Mesodermal cell (in vitro differentiated cells): ENCODE measurements around the gene GFRA4. TPM values are rescaled to one million over a fixed set of nuclear protein-coding genes. Genes with fewer than 3 reads are reported as not detected.

ENCODE experiments used
- H3K27ac ChIP-seq: 2 replicates; pipeline ENCODE4 v1.7.0; 2013; ENCODE audit warnings: mild to moderate bottlenecking, low read depth, low read length, moderate library complexity; ENCODE audit not compliant: severe bottlenecking
- H3K36me3 ChIP-seq: 2 replicates; pipeline ENCODE4 v1.7.1; 2013; ENCODE audit warnings: mild to moderate bottlenecking, low read length, moderate library complexity; ENCODE audit not compliant: control insufficient read depth, insufficient read depth
- H3K4me1 ChIP-seq: one replicate; pipeline ENCODE4 v1.7.1; 2013; ENCODE audit warnings: mild to moderate bottlenecking, low read length; ENCODE audit not compliant: insufficient read depth, control insufficient read depth, poor library complexity, severe bottlenecking
- H3K4me3 ChIP-seq: 2 replicates; pipeline ENCODE4 v1.7.0; 2013; ENCODE audit warnings: low read length, control low read depth, mild to moderate bottlenecking; ENCODE audit not compliant: insufficient read depth, poor library complexity, severe bottlenecking; ENCODE audit errors: extremely low read depth
- H3K9me3 ChIP-seq: 2 replicates; pipeline ENCODE4 v1.7.1; 2013; ENCODE audit warnings: mild to moderate bottlenecking, low read length, moderate library complexity; ENCODE audit not compliant: control insufficient read depth
- WGBS, 2 experiments: methylation state at CpG; one replicate each; pipeline ENCODE4 v1.1.5; 2013; ENCODE audit warnings: missing lambda C conversion rate in 2 of 2; ENCODE audit not compliant: insufficient coverage in 2 of 2; 5-methylcytosine and 5-hydroxymethylcytosine counted together
- polyA plus RNA-seq, 2 experiments: library from polyadenylated mRNA; stranded (reverse); fragments of 50-300 nt; gene quantifications; one replicate each; pipeline ENCODE4 v1.2.3, GENCODE V29; 2013

The GFRA4 gene, protein sequence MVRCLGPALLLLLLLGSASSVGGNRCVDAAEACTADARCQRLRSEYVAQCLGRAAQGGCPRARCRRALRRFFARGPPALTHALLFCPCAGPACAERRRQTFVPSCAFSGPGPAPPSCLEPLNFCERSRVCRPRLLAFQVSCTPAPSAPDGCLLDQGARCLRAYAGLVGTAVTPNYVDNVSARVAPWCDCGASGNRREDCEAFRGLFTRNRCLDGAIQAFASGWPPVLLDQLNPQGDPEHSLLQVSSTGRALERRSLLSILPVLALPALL
- polyA plus RNA-seq (2013, experiment 1 of 2), result not detected
- polyA plus RNA-seq (2013, experiment 2 of 2), result not detected

- H3K4me3 ChIP-seq, result no peak within 1 kb of the TSS
- no peaks in the 10 kb centered on the region for H3K9me3 ChIP-seq
- 73 to 82% methylated on average over 13 to 17 of the region's 19 CpGs for WGBS, 2 experiments
- no peak within 1 kb of the TSS for H3K27ac ChIP-seq
- no peaks in the 10 kb centered on the region for H3K4me1 ChIP-seq
- no peaks in the 10 kb centered on the region for H3K36me3 ChIP-seq
Measured at GRCh38 chr20:3663031-3663701, at the start of gene GFRA4. Gene GFRA4, minus strand, starts transcription at chr20:3663399. Its CDS starts 0 bp downstream, at chr20:3663399.

- no peak within 1 kb of the TSS for H3K4me3 ChIP-seq
- H3K4me1 ChIP-seq, result no peaks in the 10 kb centered on the region
- H3K9me3 ChIP-seq, result no peaks in the 10 kb centered on the region
- no peak within 1 kb of the TSS for H3K27ac ChIP-seq
- WGBS, 2 experiments, result 94% methylated on average over 10 to 11 of the region's 15 CpGs
- H3K36me3 ChIP-seq, result no peaks in the 10 kb centered on the region
Measured at GRCh38 chr20:3712279-3712873, 49.2 kb upstream of the GFRA4 start, which contains the start of gene SIGLEC1. Gene SIGLEC1, minus strand, starts transcription at chr20:3712600. Its CDS starts 5,472 bp downstream, at chr20:3707128.

- H3K36me3 ChIP-seq, result no peaks in the 10 kb centered on the region
Measured at GRCh38 chr20:3711484-3711941, 48.3 kb upstream of the GFRA4 start.

GRCh38 chr20:3710703-3711483, 47.7 kb upstream of the GFRA4 start:
- WGBS, 2 experiments, result 33 to 81% methylated on average over 7 to 9 of the region's 18 CpGs
- H3K9me3 ChIP-seq, result no peaks in the 10 kb centered on the region

More at GRCh38 chr20:3711484-3711941, 48.3 kb upstream of the GFRA4 start:
- 95 to 97% methylated on average over 3 of the region's 4 CpGs for WGBS, 2 experiments
- no peaks in the 10 kb centered on the region for H3K9me3 ChIP-seq
- no peaks in the 10 kb centered on the region for H3K4me1 ChIP-seq
- no peak overlapping the region for H3K27ac ChIP-seq
- no peak overlapping the region for H3K4me3 ChIP-seq

GRCh38 chr20:3710011-3710466, 46.8 kb upstream of the GFRA4 start:
- Histone ChIP-seq H3K27ac (no peak overlapping the region), H3K9me3 (no peaks in the 10 kb centered on the region), H3K4me1 (no peaks in the 10 kb centered on the region), H3K36me3 (no peaks in the 10 kb centered on the region), H3K4me3 (no peak overlapping the region)
- WGBS, 2 experiments, result 84 to 88% methylated on average over 5 to 6 of the region's 6 CpGs

More at GRCh38 chr20:3710703-3711483, 47.7 kb upstream of the GFRA4 start:
- no peak overlapping the region for H3K4me3 ChIP-seq
- H3K4me1 ChIP-seq, result no peaks in the 10 kb centered on the region
- H3K36me3 ChIP-seq, result no peaks in the 10 kb centered on the region
- H3K27ac ChIP-seq, result no peak overlapping the region

GRCh38 chr20:3707508-3707899, 44.3 kb upstream of the GFRA4 start:
- Histone ChIP-seq H3K9me3 (no peaks in the 10 kb centered on the region), H3K27ac (no peak overlapping the region), H3K4me1 (no peaks in the 10 kb centered on the region), H3K36me3 (no peaks in the 10 kb centered on the region), H3K4me3 (no peak overlapping the region)
- WGBS, 2 experiments, result 76 to 92% methylated on average over 3 of the region's 3 CpGs

GRCh38 chr20:3706774-3707507, 43.7 kb upstream of the GFRA4 start:
- no peaks in the 10 kb centered on the region for H3K36me3 ChIP-seq
- H3K27ac ChIP-seq, result no peak overlapping the region
- 80 to 81% methylated on average over 7 to 9 of the region's 10 CpGs for WGBS, 2 experiments
- no peaks in the 10 kb centered on the region for H3K9me3 ChIP-seq
- H3K4me1 ChIP-seq, result no peaks in the 10 kb centered on the region
- H3K4me3 ChIP-seq, result no peak overlapping the region

DNA sequence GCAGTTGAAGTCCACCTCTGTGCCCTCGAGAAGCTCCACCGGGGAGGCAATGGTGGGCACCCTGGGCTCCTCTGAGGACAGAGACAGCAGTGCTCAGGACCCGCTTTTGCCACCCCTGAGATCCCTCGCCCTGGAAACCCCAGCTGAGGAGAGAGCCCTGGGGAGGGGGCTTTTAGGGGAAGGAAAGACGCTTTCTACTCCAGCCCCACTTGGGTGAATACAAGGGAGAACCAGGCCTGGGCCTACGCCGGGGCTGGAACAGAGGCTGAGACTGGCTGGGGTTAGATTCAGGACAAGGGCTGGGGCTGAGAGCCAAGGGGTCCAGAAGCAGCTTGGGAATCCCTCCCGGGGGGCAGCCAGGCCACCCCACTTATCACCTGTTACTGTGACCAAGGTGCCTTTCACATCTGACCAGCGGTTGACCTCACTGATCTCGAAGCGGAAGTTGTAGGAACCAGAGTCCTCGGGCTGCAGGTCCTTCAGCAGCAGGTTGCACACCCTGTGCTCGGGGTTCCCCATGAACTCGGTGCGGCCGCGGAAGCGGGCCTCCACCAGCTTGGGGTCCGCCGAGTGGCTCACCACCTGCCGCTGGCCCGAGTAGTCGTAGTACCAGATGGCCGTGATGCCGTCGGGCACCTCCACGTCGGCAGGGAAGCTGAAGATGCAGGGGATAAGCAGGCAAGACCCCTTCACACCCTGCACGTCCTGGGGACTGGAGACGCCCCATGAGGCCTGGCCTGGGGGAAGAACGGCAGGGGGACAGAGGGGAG, 43.0 kb upstream of the GFRA4 start:
- Histone ChIP-seq H3K36me3 (no peaks in the 10 kb centered on the region), H3K4me3 (no peak overlapping the region), H3K4me1 (no peaks in the 10 kb centered on the region), H3K27ac (no peak overlapping the region), H3K9me3 (no peaks in the 10 kb centered on the region)
- WGBS, 2 experiments, result 92 to 95% methylated on average over 21 to 24 of the region's 31 CpGs

DNA sequence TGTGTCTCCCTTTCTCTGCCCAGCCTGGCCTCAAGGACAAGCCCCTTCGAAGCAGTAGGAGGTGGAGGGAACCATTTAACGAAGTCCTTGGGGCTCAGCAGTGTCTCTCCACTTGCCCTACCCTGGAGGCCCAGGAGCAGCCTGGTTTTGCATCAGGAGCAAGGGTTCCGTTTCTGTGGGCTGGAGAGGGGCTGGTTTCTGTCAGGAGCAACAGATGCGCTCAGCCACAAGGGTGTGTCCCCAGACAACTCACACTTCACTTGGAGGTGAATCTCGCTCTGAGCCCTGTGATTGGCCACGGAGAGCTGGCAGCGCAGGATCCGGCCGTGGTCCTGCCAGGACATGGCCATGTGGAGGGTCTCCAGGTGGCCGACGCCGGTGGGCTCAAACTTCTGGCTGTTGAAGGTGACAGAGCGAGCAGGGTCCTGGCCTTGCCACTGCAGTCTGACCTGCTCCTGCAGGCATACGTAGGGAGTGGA, 42.3 kb upstream of the GFRA4 start:
- no peaks in the 10 kb centered on the region for H3K36me3 ChIP-seq
- H3K4me3 ChIP-seq, result no peak overlapping the region
- no peaks in the 10 kb centered on the region for H3K4me1 ChIP-seq
- WGBS, 2 experiments, result 81 to 88% methylated on average over 10 to 13 of the region's 14 CpGs
- no peak overlapping the region for H3K27ac ChIP-seq
- H3K9me3 ChIP-seq, result no peaks in the 10 kb centered on the region
